Breast epithelium (tissue), 4 donors: ENCODE results near the gene TNS1. TPM values are rescaled to one million over a fixed set of nuclear protein-coding genes. Genes with fewer than 3 reads are reported as not detected.

ENCODE experiments used
- DNase-seq, 2 donors: peaks; one replicate each; pipeline ENCODE4 v3.0.0-alpha.2; 2019; ENCODE audit warnings: low spot score in 2 of 2
- H3K27ac ChIP-seq, 2 donors: fragments of 200-600 bp; sonication (generic) in 1 of 2; one replicate each; pipeline ENCODE4 v1.5.1; 2016 to 2019; ENCODE audit warnings: mild to moderate bottlenecking in 1 of 2
- H3K27me3 ChIP-seq, 2 donors: fragments of 200-600 bp; sonication (generic) in 1 of 2; one replicate each; pipeline versions ENCODE4 v1.5.1 to v1.6.0; 2017 to 2019; ENCODE audit warnings: control low read depth in 1 of 2, mild to moderate bottlenecking in 1 of 2
- H3K36me3 ChIP-seq: fragments of 200-600 bp; one replicate; pipeline ENCODE4 v1.5.1; 2019
- H3K4me1 ChIP-seq, 2 donors: fragments of 200-600 bp; sonication (generic); one replicate each; pipeline ENCODE4 v1.5.1; 2016 to 2019; ENCODE audit warnings: control low read depth in 1 of 2
- H3K4me3 ChIP-seq, 3 donors: fragments of 200-600 bp; sonication (generic); 1 replicate in 2 of 3; 2 replicates in 1 of 3; pipeline ENCODE4 v1.5.1; 2016 to 2019; ENCODE audit warnings: mild to moderate bottlenecking in 3 of 3, moderate library complexity in 2 of 3
- H3K9me3 ChIP-seq, 2 donors: fragments of 200-600 bp; sonication (generic) in 1 of 2; one replicate each; pipeline ENCODE4 v1.5.1; 2016 to 2019; ENCODE audit warnings: control low read depth in 1 of 2
- POLR2A ChIP-seq: fragments of 450-650 bp; IDR thresholded peaks from one replicate; pipeline ENCODE4 v1.6.1; 2016; ENCODE audit warnings: antibody characterized with exemption, mild to moderate bottlenecking, moderate library complexity
- POLR2AphosphoS5 ChIP-seq, 3 donors: sonication (generic); formaldehyde crosslinking; IDR thresholded peaks; one replicate each; pipeline ENCODE4 v1.6.1; 2017; ENCODE audit warnings: antibody characterized with exemption in 3 of 3
- intact Hi-C: fragments of 100-400 bp; cut with DNase I; formaldehyde crosslinking; loops from one replicate; pipeline ENCODE4 v1.15.1; 2023; ENCODE audit warnings: low total_unique reads
- total RNA-seq, 3 donors: library from RNA; depleted of rRNA; stranded (reverse); fragments of >200 nt; gene quantifications; one replicate each; pipeline ENCODE4 v1.1.0, GENCODE V29; 2016
- TF ChIP-seq, protein P1 (sequence below), 3 donors: fragments of 450-650 bp; IDR thresholded peaks; one replicate each; pipeline ENCODE4 v1.5.1; 2016 to 2017; ENCODE audit warnings: antibody characterized with exemption in 3 of 3, mild to moderate bottlenecking in 3 of 3, moderate library complexity in 3 of 3

Gene TNS1
- total RNA-seq, 3 donors from 2014 or later, result 141 to 577 (median 154) TPM

DNA sequence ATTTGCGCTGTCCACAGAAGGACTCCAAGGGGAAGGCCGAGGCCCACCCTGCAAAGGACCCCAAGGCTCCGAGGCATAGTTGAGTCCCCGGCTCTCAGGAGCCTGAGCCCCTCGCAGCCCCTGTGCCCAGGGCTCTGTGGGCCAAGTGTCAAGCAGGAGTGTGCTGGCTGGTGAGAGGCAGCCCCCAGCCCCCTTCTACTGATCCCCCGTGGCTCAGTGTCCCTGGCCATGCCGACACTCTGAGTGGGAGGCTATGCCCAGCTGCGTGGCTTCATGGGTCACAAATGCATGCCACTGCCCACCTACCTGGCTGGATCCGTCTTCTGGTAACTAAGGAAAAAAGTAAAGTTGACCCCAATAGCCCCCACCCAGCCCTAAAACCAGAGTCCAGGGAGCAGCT is 172.7 kb downstream of the TNS1 start:
- Histone ChIP-seq H3K4me1 (peaks cover 9 to 11% of the 10 kb centered on the region in 2 donors), H3K27ac (peak overlapping the region; percentile 2 to 25), H3K27me3 (no peaks in the 10 kb centered on the region), H3K36me3 (no peaks in the 10 kb centered on the region), H3K4me3 (no peak overlapping the region), H3K9me3 (no peaks in the 10 kb centered on the region)
- intact Hi-C loops, result no loop called here
- no peak for DNase-seq
- TF ChIP-seq POLR2AphosphoS5 (IDR thresholded peaks at IDR 0.05) (no peak), POLR2A (no peak)
- TF ChIP-seq, protein P1, sequence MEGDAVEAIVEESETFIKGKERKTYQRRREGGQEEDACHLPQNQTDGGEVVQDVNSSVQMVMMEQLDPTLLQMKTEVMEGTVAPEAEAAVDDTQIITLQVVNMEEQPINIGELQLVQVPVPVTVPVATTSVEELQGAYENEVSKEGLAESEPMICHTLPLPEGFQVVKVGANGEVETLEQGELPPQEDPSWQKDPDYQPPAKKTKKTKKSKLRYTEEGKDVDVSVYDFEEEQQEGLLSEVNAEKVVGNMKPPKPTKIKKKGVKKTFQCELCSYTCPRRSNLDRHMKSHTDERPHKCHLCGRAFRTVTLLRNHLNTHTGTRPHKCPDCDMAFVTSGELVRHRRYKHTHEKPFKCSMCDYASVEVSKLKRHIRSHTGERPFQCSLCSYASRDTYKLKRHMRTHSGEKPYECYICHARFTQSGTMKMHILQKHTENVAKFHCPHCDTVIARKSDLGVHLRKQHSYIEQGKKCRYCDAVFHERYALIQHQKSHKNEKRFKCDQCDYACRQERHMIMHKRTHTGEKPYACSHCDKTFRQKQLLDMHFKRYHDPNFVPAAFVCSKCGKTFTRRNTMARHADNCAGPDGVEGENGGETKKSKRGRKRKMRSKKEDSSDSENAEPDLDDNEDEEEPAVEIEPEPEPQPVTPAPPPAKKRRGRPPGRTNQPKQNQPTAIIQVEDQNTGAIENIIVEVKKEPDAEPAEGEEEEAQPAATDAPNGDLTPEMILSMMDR (IDR thresholded peaks at IDR 0.05), result no peak

DNA sequence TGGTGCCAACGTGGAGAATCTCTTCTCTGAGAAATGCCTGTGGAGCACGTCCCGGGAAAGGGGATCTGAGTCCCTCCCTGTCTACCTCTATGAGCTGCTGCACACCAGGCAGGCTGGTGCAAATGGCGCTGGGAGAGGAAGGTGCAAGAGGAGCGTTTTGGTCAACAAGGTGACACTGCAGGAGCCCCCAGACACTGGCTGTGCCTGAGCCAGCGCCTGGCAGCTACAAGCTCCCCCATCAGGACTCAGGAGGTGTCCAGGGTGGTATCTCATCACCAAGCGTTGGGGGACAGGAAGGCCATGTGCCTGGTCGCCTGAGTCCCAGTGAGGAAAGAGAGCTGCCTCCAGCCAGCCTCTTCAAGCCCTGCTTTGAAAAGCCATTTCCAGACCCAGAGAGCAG is 173.4 kb downstream of the TNS1 start:
- Histone ChIP-seq H3K9me3 (no peaks in the 10 kb centered on the region), H3K27me3 (no peaks in the 10 kb centered on the region), H3K36me3 (no peaks in the 10 kb centered on the region), H3K27ac (peak overlapping the region in 1 of 2 donors; percentile 25), H3K4me3 (no peak overlapping the region), H3K4me1 (peaks cover 9 to 11% of the 10 kb centered on the region in 2 donors)
- intact Hi-C loops, result no loop called here
- TF ChIP-seq, protein P1 (IDR thresholded peaks at IDR 0.05), result no peak
- TF ChIP-seq POLR2A (no peak), POLR2AphosphoS5 (IDR thresholded peaks at IDR 0.05) (no peak)
- DNase-seq, result no peak

DNA sequence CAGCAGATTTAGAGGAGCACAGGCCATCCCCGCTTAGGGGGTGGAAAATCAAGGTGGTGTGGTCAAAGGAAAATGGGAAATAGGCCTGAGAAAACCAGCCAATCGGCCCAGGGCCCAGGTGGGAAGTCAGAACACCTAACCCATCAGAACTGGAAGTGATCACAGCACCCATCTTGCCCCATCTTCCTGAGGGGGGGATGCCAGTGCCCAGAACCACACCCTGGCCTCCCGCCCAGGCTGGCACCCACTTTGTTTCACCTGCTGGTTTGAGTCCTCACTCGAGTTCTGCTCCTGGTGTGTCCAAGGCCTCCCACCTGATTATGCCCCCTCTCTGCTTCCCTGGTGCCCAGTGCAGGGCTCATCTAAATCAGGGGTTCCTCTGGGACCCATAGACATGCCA is 174.5 kb downstream of the TNS1 start:
- TF ChIP-seq POLR2A, result no peak
- TF ChIP-seq, protein P1 (IDR thresholded peaks at IDR 0.05), result no peak
- TF ChIP-seq POLR2AphosphoS5 (IDR thresholded peaks at IDR 0.05), result no peak
- Histone ChIP-seq H3K9me3 (no peaks in the 10 kb centered on the region), H3K27me3 (no peaks in the 10 kb centered on the region), H3K36me3 (no peaks in the 10 kb centered on the region), H3K4me3 (no peak overlapping the region), H3K27ac (peak overlapping the region; percentile 65 to 76), H3K4me1 (peaks cover 11 to 13% of the 10 kb centered on the region in 2 donors)
- intact Hi-C loops, result no loop called here
- DNase-seq, result no peak

DNA sequence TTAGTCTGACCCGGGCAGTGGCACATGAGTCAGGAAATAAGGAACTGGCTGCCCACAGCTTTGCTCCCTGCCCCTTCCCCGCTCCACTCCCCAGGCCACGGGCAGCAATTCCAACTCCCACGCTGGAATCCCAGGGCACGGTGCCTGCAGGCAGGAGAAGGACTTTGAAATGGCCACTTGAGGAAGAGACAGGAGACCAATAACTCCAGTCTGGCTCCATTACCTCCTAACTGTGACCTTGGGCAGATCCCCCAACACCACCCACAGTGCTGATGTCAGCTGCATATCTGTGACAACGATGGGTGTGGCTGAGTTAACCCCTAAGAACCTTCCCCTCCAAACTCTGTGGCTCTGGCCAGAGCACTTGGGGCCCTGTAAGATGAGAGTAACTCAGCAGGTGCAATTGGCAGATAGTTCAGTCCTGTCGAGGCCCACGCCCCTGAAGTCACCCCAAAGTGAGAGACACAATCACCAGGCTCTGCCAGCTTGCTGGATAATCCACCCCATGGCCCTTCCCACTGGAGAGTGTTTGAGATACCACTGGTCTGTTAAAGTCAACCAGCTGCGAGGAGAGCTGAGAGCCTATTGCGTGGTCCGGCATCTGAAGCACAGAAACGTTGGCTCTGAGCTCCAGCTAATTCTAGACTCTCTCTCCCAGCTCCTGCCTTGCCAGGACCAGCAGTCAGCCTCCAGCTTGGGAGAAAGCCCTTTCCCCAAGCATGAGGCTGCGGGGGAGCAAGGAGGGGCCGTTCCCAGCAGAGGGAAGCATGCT is 175.2 kb downstream of the TNS1 start:
- Histone ChIP-seq H3K9me3 (no peaks in the 10 kb centered on the region), H3K36me3 (no peaks in the 10 kb centered on the region), H3K27ac (peak overlapping the region; percentile 65 to 76), H3K27me3 (no peaks in the 10 kb centered on the region), H3K4me1 (peaks cover 11 to 16% of the 10 kb centered on the region in 2 donors), H3K4me3 (no peak overlapping the region)
- no peak for DNase-seq
- TF ChIP-seq POLR2A (no peak), POLR2AphosphoS5 (IDR thresholded peaks at IDR 0.05) (no peak)
- TF ChIP-seq, protein P1 (IDR thresholded peaks at IDR 0.05), result no peak
- intact Hi-C loops, result no loop called here

DNA sequence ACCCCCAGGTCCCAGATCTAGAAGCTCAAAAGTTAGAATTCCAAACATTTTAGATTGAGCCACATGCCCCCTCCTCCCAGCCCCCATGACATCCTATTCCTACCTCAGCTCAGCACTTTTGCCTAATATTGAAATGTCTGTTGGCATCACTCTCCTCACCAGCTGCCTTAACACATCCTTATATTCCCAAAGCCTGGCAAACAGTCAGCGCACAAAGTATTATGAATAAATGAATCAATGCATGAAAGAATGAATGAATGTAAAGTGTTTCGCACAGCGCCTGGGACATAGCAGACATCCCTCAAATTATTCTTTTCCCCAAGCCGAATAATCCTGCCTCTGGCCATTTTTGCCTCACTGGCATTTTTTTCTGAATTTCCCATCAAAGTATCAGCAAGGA is 175.8 kb downstream of the TNS1 start:
- TF ChIP-seq, protein P1 (IDR thresholded peaks at IDR 0.05), result no peak
- no peak for TF ChIP-seq POLR2AphosphoS5 (IDR thresholded peaks at IDR 0.05)
- TF ChIP-seq POLR2A, result no peak
- Histone ChIP-seq H3K4me1 (peaks cover 10 to 11% of the 10 kb centered on the region in 2 donors), H3K27ac (peak overlapping the region; percentile 65 to 76)

More for the DNA sequence above, 175.8 kb downstream of the TNS1 start:
- intact Hi-C loops, result no loop called here
- no peaks in the 10 kb centered on the region for H3K36me3 ChIP-seq
- H3K4me3 ChIP-seq, result no peak overlapping the region
- no peak for DNase-seq
- H3K9me3 ChIP-seq, result no peaks in the 10 kb centered on the region
- no peaks in the 10 kb centered on the region for H3K27me3 ChIP-seq
